CD4-positive, alpha-beta T cell (primary cell): ENCODE data around the gene PLEKHG3. TPM values are rescaled to one million over a fixed set of nuclear protein-coding genes. Genes with fewer than 3 reads are reported as not detected.

Source experiments
- ATAC-seq: fragments of 200-7000 bp; cut with Tn5 transposase; one replicate; pipeline ENCODE4 v1.10.0; 2022; ENCODE audit warnings: mild to moderate bottlenecking; ENCODE audit not compliant: poor library complexity
- CTCF ChIA-PET: fragments of 350-600 bp; sonication (Branson Sonifier 250); formaldehyde crosslinking; loops from one replicate; lab custom pipeline; 2021; ENCODE audit warnings: antibody characterized with exemption, inconsistent platforms; lab: Charles Lee
- POLR2A ChIA-PET: fragments of 350-600 bp; sonication (Branson Sonifier 250); formaldehyde crosslinking; loops from one replicate; lab custom pipeline; 2021; ENCODE audit warnings: antibody characterized with exemption, inconsistent platforms; lab: Charles Lee
- DNase-seq, 14 experiments: peaks; one replicate each; pipeline ENCODE4 v3.0.0-alpha.2; 2013 to 2020; ENCODE audit warnings: mixed read lengths in 2 of 14
- H3K27ac ChIP-seq, 2 donors: one replicate each; pipeline versions ENCODE4 v1.5.1 to v1.7.0; 2013; ENCODE audit warnings: low read length in 2 of 2, low read depth in 1 of 2, mild to moderate bottlenecking in 1 of 2
- H3K27me3 ChIP-seq, 2 experiments: 1 replicate in 1 of 2; 2 replicates in 1 of 2; pipeline versions ENCODE4 v1.6.1 to v1.7.0; 2013; ENCODE audit warnings: low read length in 2 of 2, control low read depth in 1 of 2, mild to moderate bottlenecking in 1 of 2, moderate library complexity in 1 of 2; ENCODE audit not compliant: insufficient read depth in 2 of 2, control insufficient read depth in 1 of 2
- H3K36me3 ChIP-seq: one replicate; pipeline ENCODE4 v1.6.1; 2013; ENCODE audit warnings: low read length, control low read depth; ENCODE audit not compliant: insufficient read depth
- H3K4me1 ChIP-seq: one replicate; pipeline ENCODE4 v1.6.1; 2013; ENCODE audit warnings: low read length, control low read depth; ENCODE audit not compliant: insufficient read depth
- H3K4me3 ChIP-seq: one replicate; pipeline ENCODE4 v1.5.1; 2013; ENCODE audit warnings: mild to moderate bottlenecking, low read length, moderate library complexity
- H3K9me3 ChIP-seq, 2 experiments: 1 replicate in 1 of 2; 2 replicates in 1 of 2; pipeline versions ENCODE4 v1.6.1 to v1.7.0; 2013; ENCODE audit warnings: low read length in 2 of 2, mild to moderate bottlenecking in 2 of 2, control low read depth in 1 of 2, moderate library complexity in 1 of 2; ENCODE audit not compliant: control insufficient read depth in 1 of 2, insufficient read depth in 1 of 2
- H3K27ac Mint-ChIP-seq: one replicate; pipeline ENCODE4 v1.8.0; 2020; ENCODE audit warnings: mixed read lengths
- H3K27me3 Mint-ChIP-seq: one replicate; pipeline ENCODE4 v1.8.0; 2021; ENCODE audit warnings: mixed read lengths
- H3K36me3 Mint-ChIP-seq: one replicate; pipeline ENCODE4 v1.8.0; 2021; ENCODE audit warnings: low read depth, mixed read lengths
- H3K4me1 Mint-ChIP-seq: one replicate; pipeline ENCODE4 v1.8.0; 2021; ENCODE audit warnings: low read depth, mixed read lengths
- H3K4me3 Mint-ChIP-seq: one replicate; pipeline ENCODE4 v1.8.0; 2020; ENCODE audit warnings: mild to moderate bottlenecking, mixed read lengths
- H3K9me3 Mint-ChIP-seq: one replicate; pipeline ENCODE4 v1.8.0; 2020; ENCODE audit warnings: mixed read lengths
- intact Hi-C, 2 experiments: fragments of 100-400 bp; cut with DNase I in 1 of 2; cut with micrococcal nuclease in 1 of 2; formaldehyde crosslinking; loops; one replicate each; pipeline versions ENCODE4 v1.15.1 to v1.9.0; 2023 to 2025; cut with DNase I, micrococcal nuclease
- total RNA-seq, 174 experiments: library from RNA in 2 of 174; stranded (reverse) in 2 of 174; gene quantifications; one replicate each; pipeline ENCODE4 v1.2.3 and lab custom pipeline; 2021 to 2026
- TF ChIP-seq, protein P1 (sequence below): fragments of 200-600 bp; IDR thresholded peaks from one replicate; pipeline ENCODE4 v1.8.0; 2022; ENCODE audit warnings: antibody characterized with exemption, mild to moderate bottlenecking

Gene PLEKHG3
- total RNA-seq, 2 experiments from 2014 or later: 12.1 to 13.3 TPM

DNA sequence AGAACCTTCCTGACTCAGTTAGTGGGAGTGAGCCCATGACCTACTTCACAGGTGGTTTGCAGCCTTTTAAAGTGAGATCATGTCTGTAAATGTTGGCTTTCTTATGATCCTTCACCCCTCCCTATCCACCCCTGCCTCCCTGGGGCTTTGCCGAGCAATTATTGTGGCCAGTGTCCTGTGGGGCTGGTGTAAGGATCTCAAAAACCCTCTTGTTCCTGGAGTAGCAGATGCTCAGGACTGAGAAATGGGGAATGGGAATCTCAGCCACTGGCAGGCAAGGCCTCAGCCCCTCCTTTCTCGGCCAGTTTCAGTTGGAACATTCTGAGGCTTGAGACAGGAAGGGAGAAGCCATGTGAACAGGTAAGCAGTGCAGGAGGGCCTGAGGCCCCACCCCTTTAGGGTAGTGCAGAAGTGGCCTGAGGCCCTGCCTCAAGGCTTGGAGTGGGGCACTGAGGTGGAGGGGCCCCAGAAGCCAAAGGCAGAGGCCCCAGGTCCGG, 53.8 kb downstream of the PLEKHG3 start:
- Histone ChIP-seq H3K27ac (peak overlapping the region in 1 of 2 donors; percentile 75), H3K4me3 (no peak overlapping the region), H3K27me3 (no peaks in the 10 kb centered on the region), H3K36me3 (no peaks in the 10 kb centered on the region), H3K4me1 (peaks cover 98% of the 10 kb centered on the region), H3K9me3 (peaks cover 0 to 10% of the 10 kb centered on the region in 2 experiments)
- H3K27ac Mint-ChIP-seq: peak overlapping the region; percentile 87
- H3K27me3 Mint-ChIP-seq: no peaks in the 10 kb centered on the region
- H3K4me1 Mint-ChIP-seq: peaks cover 53% of the 10 kb centered on the region
- intact Hi-C loops: loop anchor here in 1 of 2 experiments (5.0 kb wide), 1 partner anchor 51 kb away; no protein-coding TSS in a partner anchor
- DNase-seq: peak in 5 of 14 experiments; percentile 23 to 69 (median 45)
- ChIA-PET POLR2A (interaction anchor here (1.4 kb wide), 1 partner anchor 28 kb away, joined by 4 read pairs; no protein-coding TSS in a partner anchor), CTCF (no interaction called here)
- no peak overlapping the region for H3K4me3 Mint-ChIP-seq
- no peaks in the 10 kb centered on the region for H3K36me3 Mint-ChIP-seq
- TF ChIP-seq, protein P1, sequence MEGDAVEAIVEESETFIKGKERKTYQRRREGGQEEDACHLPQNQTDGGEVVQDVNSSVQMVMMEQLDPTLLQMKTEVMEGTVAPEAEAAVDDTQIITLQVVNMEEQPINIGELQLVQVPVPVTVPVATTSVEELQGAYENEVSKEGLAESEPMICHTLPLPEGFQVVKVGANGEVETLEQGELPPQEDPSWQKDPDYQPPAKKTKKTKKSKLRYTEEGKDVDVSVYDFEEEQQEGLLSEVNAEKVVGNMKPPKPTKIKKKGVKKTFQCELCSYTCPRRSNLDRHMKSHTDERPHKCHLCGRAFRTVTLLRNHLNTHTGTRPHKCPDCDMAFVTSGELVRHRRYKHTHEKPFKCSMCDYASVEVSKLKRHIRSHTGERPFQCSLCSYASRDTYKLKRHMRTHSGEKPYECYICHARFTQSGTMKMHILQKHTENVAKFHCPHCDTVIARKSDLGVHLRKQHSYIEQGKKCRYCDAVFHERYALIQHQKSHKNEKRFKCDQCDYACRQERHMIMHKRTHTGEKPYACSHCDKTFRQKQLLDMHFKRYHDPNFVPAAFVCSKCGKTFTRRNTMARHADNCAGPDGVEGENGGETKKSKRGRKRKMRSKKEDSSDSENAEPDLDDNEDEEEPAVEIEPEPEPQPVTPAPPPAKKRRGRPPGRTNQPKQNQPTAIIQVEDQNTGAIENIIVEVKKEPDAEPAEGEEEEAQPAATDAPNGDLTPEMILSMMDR: no peak
- no peaks in the 10 kb centered on the region for H3K9me3 Mint-ChIP-seq
- no peak for ATAC-seq

GRCh38 chr14:64758691-64759554, 54.7 kb downstream of the PLEKHG3 start:
- ATAC-seq: no peak

DNA sequence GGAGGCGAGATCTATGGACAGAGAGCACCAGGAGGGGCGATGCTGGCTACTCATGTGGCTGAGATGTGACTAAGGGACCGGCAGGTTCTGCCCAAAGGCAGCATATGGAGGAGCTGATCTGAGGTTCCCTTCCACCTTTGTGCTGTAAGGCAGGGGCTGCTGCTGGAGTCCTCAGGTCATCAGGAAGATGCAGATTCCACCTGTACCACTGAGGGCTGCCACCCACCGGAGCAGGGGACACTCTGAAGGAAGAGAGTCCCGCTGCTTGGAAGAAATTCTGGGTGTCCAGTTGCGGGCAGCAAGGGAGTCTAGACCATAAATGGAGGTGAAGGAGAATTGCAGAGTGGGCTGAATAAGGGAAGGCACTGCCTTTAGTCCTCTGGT, 55.3 kb downstream of the PLEKHG3 start:
- TF ChIP-seq, protein P1: no peak
- H3K4me3 ChIP-seq: no peak overlapping the region
- ChIA-PET POLR2A (interaction anchor here (0.8 to 1.4 kb wide), 3 partner anchors 30 to 71 kb away, joined by 3 to 4 read pairs (median 3); no protein-coding TSS in a partner anchor), CTCF (interaction anchor here (1.1 kb wide), 1 partner anchor 132 kb away, joined by 3 read pairs; no protein-coding TSS in a partner anchor)
- no peaks in the 10 kb centered on the region for H3K36me3 Mint-ChIP-seq
- no peaks in the 10 kb centered on the region for H3K9me3 Mint-ChIP-seq
- no peak for ATAC-seq
- peak overlapping the region; percentile 64 for H3K27ac Mint-ChIP-seq
- no peaks in the 10 kb centered on the region for H3K27me3 ChIP-seq
- peak overlapping the region in 1 of 2 donors; percentile 32 for H3K27ac ChIP-seq
- no peaks in the 10 kb centered on the region for H3K36me3 ChIP-seq
- intact Hi-C loops: loop anchor here in 1 of 2 experiments (5.0 kb wide), 1 partner anchor 52 kb away; no protein-coding TSS in a partner anchor
- no peak for DNase-seq
- H3K4me1 ChIP-seq: peaks cover 100% of the 10 kb centered on the region
- peaks cover 66% of the 10 kb centered on the region for H3K4me1 Mint-ChIP-seq
- H3K27me3 Mint-ChIP-seq: no peaks in the 10 kb centered on the region
- H3K4me3 Mint-ChIP-seq: no peak overlapping the region
- H3K9me3 ChIP-seq: peaks cover 0 to 2% of the 10 kb centered on the region in 2 experiments

More at GRCh38 chr14:64758691-64759554, 54.7 kb downstream of the PLEKHG3 start:
- no peaks in the 10 kb centered on the region for H3K9me3 Mint-ChIP-seq
- no peak for DNase-seq
- CTCF ChIA-PET: interaction anchor here (1.1 kb wide), 1 partner anchor 133 kb away, joined by 3 read pairs; no protein-coding TSS in a partner anchor
- POLR2A ChIA-PET: interaction anchor here (0.8 to 1.4 kb wide), 3 partner anchors 29 to 70 kb away, joined by 3 to 4 read pairs (median 3); no protein-coding TSS in a partner anchor
- no peak overlapping the region for H3K4me3 ChIP-seq
- H3K4me1 ChIP-seq: peaks cover 100% of the 10 kb centered on the region
- H3K36me3 Mint-ChIP-seq: no peaks in the 10 kb centered on the region
- peaks cover 0 to 5% of the 10 kb centered on the region in 2 experiments for H3K9me3 ChIP-seq
- no peaks in the 10 kb centered on the region for H3K27me3 Mint-ChIP-seq
- H3K27me3 ChIP-seq: no peaks in the 10 kb centered on the region
- intact Hi-C loops: loop anchor here in 1 of 2 experiments (5.0 kb wide), 1 partner anchor 52 kb away; no protein-coding TSS in a partner anchor
- H3K4me1 Mint-ChIP-seq: peaks cover 61% of the 10 kb centered on the region
- peak overlapping the region in 1 of 2 donors; percentile 75 for H3K27ac ChIP-seq
- H3K4me3 Mint-ChIP-seq: no peak overlapping the region
- H3K27ac Mint-ChIP-seq: peak overlapping the region; percentile 87
- no peaks in the 10 kb centered on the region for H3K36me3 ChIP-seq
- TF ChIP-seq, protein P1: no peak
